Loucy (cell line): ENCODE results near the gene PIK3R1.

Experiments
- H2AFZ ChIP-seq: fragments of 200-600 bp; sonication (generic); 2 replicates; pipeline ENCODE4 v1.6.0; 2016; ENCODE audit warnings: antibody characterized with exemption, mild to moderate bottlenecking, low read length, moderate library complexity
- H3F3A ChIP-seq: fragments of 200-600 bp; 2 replicates; pipeline ENCODE4 v1.6.0; 2016; ENCODE audit warnings: antibody characterized with exemption, low read depth, mild to moderate bottlenecking
- H3K27me3 ChIP-seq: fragments of 200-600 bp; sonication (generic); 2 replicates; pipeline ENCODE4 v1.6.1; 2014; ENCODE audit warnings: low read length, mild to moderate bottlenecking; ENCODE audit not compliant: insufficient read depth, poor library complexity, severe bottlenecking
- H3K36me3 ChIP-seq: fragments of 200-600 bp; sonication (generic); 2 replicates; pipeline ENCODE4 v1.6.1; 2016; ENCODE audit warnings: low read length; ENCODE audit not compliant: insufficient read depth
- H3K4me1 ChIP-seq: fragments of 200-600 bp; sonication (generic); 2 replicates; pipeline ENCODE4 v1.5.1; 2014; ENCODE audit warnings: low read length, mild to moderate bottlenecking; ENCODE audit not compliant: insufficient read depth, poor library complexity, severe bottlenecking
- H3K4me2 ChIP-seq: fragments of 200-600 bp; sonication (generic); 2 replicates; pipeline ENCODE4 v1.6.0; 2014; ENCODE audit warnings: antibody characterized with exemption, low read length, low read depth, mild to moderate bottlenecking; ENCODE audit not compliant: poor library complexity, severe bottlenecking
- H3K4me3 ChIP-seq: fragments of 200-600 bp; sonication (generic); 2 replicates; pipeline ENCODE4 v1.5.1; 2014; ENCODE audit warnings: low read length, mild to moderate bottlenecking, mixed read lengths; ENCODE audit not compliant: poor library complexity, severe bottlenecking
- H3K79me2 ChIP-seq: fragments of 200-600 bp; sonication (generic); 2 replicates; pipeline ENCODE4 v1.6.1; 2014; ENCODE audit warnings: low read length; ENCODE audit not compliant: insufficient read depth
- H3K9ac ChIP-seq: fragments of 200-600 bp; sonication (generic); 2 replicates; pipeline ENCODE4 v1.6.0; 2014; ENCODE audit warnings: mild to moderate bottlenecking, low read depth, low read length, moderate library complexity; ENCODE audit not compliant: poor library complexity, severe bottlenecking
- H3K9me2 ChIP-seq: fragments of 200-600 bp; sonication (generic); replicated peaks from 2 replicates; pipeline ENCODE4 v1.6.1; 2016; ENCODE audit warnings: low read depth, low read length, mixed read lengths
- H3K9me3 ChIP-seq: fragments of 200-600 bp; sonication (generic); 2 replicates; pipeline ENCODE4 v1.6.1; 2014; ENCODE audit warnings: mild to moderate bottlenecking, antibody characterized with exemption, low read length, low read depth; ENCODE audit not compliant: insufficient read depth
- H4K20me1 ChIP-seq: fragments of 200-600 bp; sonication (generic); 2 replicates; pipeline ENCODE4 v1.6.0; 2014; ENCODE audit warnings: antibody characterized with exemption, low read length, mild to moderate bottlenecking; ENCODE audit not compliant: insufficient read depth, poor library complexity, severe bottlenecking
- CTCF ChIP-seq: fragments of 200-600 bp; sonication (generic); conservative IDR thresholded peaks from 2 replicates; pipeline ENCODE4 v1.5.1; 2014; ENCODE audit warnings: mild to moderate bottlenecking, antibody characterized with exemption, low read length
- EZH2phosphoT487 ChIP-seq: fragments of 200-600 bp; IDR thresholded peaks from 2 replicates; pipeline ENCODE4 v1.6.1; 2018; ENCODE audit warnings: antibody characterized with exemption, mild to moderate bottlenecking, moderate library complexity, borderline replicate concordance

The PIK3R1 gene

GRCh38 chr5:68347536-68347935 lies 132.0 kb downstream of the PIK3R1 start:
- Histone ChIP-seq H3K4me3 (no peak overlapping the region), H2AFZ (peak overlapping the region; percentile 2; the same call in 1 of the 2 replicates), H3K9me2 (no peaks in the 10 kb centered on the region), H3K4me1 (peaks cover 29% of the 10 kb centered on the region), H3K79me2 (no peaks in the 10 kb centered on the region), H3K9me3 (no peaks in the 10 kb centered on the region), H3K9ac (no peak overlapping the region), H3K27me3 (no peaks in the 10 kb centered on the region), H4K20me1 (no peaks in the 10 kb centered on the region), H3F3A (peaks cover 5% of the 10 kb centered on the region), H3K36me3 (no peaks in the 10 kb centered on the region), H3K4me2 (no peak overlapping the region)
- no peak for TF ChIP-seq CTCF
- TF ChIP-seq EZH2phosphoT487: no peak

GRCh38 chr5:68348447-68349222 lies 133.1 kb downstream of the PIK3R1 start:
- Histone ChIP-seq H3K9me2 (no peaks in the 10 kb centered on the region), H3K79me2 (no peaks in the 10 kb centered on the region), H3K4me3 (no peak overlapping the region), H3K9me3 (no peaks in the 10 kb centered on the region), H3K36me3 (no peaks in the 10 kb centered on the region), H3K4me2 (no peak overlapping the region), H3K4me1 (peaks cover 36% of the 10 kb centered on the region), H3F3A (peaks cover 5% of the 10 kb centered on the region), H4K20me1 (no peaks in the 10 kb centered on the region), H3K27me3 (no peaks in the 10 kb centered on the region), H2AFZ (no peak overlapping the region), H3K9ac (no peak overlapping the region)
- TF ChIP-seq EZH2phosphoT487 (no peak), CTCF (no peak)

- no peaks in the 10 kb centered on the region for H3K9me2 ChIP-seq
- TF ChIP-seq EZH2phosphoT487: no peak
- TF ChIP-seq CTCF: no peak
- H3K4me3 ChIP-seq: no peak overlapping the region
- no peaks in the 10 kb centered on the region for H3K36me3 ChIP-seq
- H2AFZ ChIP-seq: no peak overlapping the region
- H4K20me1 ChIP-seq: no peaks in the 10 kb centered on the region
- H3K9me3 ChIP-seq: no peaks in the 10 kb centered on the region
- no peak overlapping the region for H3K9ac ChIP-seq
- H3K4me1 ChIP-seq: peaks cover 36% of the 10 kb centered on the region
- H3K4me2 ChIP-seq: no peak overlapping the region
- H3K79me2 ChIP-seq: no peaks in the 10 kb centered on the region
- no peaks in the 10 kb centered on the region for H3F3A ChIP-seq
- no peaks in the 10 kb centered on the region for H3K27me3 ChIP-seq
Observed at GRCh38 chr5:68350176-68350575, 134.6 kb downstream of the PIK3R1 start.
